ENCODE data around the gene TRMT2A.
A peak's percentile ranks its signal among the peaks of the same experiment; 100 is the strongest.

Gene TRMT2A

DNA sequence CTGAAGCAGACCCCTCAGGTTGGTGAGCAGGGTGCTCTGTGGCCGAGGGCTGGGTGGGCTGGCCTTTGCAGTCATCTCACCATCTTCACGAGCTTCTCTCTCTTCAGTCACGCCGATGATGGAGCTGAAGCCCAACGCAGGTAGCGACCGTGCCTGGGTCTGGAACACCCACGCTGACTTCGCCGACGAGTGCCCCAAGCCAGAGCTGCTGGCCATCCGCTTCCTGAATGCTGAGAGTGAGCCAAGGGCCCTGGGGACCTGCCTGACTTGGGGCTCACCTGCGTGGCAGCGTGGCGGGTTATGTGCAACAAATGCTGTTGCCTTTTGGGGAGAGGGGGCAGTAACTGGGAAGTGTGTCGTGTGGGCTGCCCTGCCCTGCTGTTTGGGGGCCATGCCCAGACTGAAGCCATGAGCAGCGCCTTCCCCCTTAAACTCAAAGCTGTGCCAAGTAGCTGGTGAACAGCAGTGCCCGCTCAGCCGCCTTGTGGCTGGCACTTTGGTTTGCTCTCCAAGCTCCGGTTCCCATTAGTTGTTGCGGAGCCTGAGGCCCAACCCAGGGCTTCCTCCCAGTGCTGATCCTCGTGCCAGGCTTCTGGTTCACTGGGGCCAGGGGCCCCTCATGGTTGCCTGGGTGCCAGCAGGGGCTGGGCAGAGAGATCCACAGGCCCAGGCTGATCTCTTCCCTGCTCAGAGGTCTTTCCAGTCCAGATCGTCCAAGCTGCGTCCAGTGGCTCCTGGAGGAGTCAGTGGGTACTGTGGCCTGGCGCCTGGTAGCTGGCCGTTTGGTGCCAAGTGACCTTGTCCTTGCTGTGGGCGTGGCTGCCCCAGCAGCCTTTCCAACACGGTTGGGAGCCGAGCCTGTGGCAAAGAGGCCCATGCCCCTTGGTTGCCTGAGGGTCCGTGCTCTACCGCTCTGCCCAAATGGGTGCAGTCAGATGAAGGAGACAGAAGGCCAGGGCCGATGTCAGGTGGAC, 8.5 kb upstream of the TRMT2A start:
- DNase-seq (ENCODE audit: low spot score) = no peak
- TF ChIP-seq, protein P1, sequence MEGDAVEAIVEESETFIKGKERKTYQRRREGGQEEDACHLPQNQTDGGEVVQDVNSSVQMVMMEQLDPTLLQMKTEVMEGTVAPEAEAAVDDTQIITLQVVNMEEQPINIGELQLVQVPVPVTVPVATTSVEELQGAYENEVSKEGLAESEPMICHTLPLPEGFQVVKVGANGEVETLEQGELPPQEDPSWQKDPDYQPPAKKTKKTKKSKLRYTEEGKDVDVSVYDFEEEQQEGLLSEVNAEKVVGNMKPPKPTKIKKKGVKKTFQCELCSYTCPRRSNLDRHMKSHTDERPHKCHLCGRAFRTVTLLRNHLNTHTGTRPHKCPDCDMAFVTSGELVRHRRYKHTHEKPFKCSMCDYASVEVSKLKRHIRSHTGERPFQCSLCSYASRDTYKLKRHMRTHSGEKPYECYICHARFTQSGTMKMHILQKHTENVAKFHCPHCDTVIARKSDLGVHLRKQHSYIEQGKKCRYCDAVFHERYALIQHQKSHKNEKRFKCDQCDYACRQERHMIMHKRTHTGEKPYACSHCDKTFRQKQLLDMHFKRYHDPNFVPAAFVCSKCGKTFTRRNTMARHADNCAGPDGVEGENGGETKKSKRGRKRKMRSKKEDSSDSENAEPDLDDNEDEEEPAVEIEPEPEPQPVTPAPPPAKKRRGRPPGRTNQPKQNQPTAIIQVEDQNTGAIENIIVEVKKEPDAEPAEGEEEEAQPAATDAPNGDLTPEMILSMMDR (IDR thresholded peaks at IDR 0.05) = no peak
- H3K27ac ChIP-seq = no peak overlapping the region
- no peak overlapping the region for H3K4me3 ChIP-seq

DNA sequence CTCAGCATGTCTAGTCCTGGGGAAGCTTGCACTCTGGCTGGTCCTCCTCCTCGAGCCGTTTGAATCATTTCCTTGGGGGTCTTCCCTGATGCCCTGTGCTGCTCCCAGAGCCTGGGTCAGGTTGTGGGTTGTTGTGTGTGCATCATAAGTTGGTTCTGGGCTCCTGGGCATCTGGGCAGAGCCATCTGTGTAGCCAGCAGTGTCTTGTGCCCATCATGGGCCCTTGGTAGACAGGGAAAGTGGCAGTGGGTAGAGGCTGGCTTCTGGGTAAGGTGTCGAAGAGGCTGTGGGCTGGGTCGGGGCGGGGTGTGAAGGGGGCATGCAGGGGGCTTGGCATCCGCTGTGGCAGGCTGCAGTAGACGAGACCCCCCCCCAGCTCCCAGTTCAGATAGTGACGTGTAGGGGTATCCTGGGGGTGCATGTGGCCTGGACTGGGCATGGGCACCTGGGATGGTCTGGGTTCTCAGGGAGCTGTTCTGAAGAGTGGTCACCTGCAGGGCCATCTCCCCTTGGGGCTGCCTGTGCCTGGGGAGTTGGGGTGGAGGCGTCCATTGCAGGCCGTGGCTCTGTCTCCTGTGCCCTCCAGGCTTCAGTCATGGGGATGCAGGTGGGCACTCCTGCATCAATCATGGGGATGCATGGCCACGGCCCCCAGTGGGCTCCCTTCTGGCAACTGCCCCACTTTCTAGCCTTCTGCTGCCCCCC, 7.2 kb upstream of the TRMT2A start:
- Histone ChIP-seq H3K4me3 (no peak overlapping the region), H3K27ac (no peak overlapping the region)
- DNase-seq (ENCODE audit: low spot score) = no peak
- TF ChIP-seq, protein P1 (IDR thresholded peaks at IDR 0.05) = no peak

DNA sequence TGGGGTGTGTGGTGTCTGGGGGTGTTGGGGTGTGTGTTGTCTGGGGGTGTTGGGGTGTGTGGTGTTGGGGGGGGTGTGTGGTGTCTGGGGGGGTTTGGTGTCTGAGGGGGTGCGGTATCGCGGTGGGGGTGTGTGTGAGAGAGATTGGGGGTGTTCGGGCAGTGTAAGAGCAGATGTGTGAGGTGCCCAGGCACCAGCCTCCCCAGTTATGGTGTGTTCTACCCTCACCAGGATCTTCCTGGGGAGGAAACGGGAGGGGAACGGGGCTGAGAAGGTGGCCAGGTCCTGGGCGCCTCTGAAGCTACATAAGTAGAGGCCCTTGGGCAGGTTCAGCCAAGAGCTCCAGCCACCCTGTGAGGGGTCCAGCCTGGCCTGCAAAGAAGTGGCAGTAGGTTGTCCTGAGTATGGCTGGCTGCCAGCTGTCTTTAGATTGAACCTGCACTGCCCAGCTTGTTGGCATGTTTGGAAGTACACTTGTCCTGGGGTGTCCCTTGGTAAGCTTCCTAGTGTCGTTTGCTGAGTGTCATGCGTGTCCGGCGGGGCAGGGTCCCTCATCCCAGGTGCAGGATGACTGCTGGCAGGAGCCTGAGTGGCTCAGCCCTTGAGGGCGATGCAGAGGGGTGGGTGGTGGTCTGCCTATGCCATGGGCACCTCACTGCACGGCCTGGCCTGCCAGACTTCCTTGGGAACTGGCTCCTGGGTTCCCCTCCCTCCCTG, 6.5 kb upstream of the TRMT2A start:
- no peak for DNase-seq (ENCODE audit: low spot score)
- no peak overlapping the region for H3K4me3 ChIP-seq
- no peak overlapping the region for H3K27ac ChIP-seq
- TF ChIP-seq, protein P1 (IDR thresholded peaks at IDR 0.05) = no peak

DNA sequence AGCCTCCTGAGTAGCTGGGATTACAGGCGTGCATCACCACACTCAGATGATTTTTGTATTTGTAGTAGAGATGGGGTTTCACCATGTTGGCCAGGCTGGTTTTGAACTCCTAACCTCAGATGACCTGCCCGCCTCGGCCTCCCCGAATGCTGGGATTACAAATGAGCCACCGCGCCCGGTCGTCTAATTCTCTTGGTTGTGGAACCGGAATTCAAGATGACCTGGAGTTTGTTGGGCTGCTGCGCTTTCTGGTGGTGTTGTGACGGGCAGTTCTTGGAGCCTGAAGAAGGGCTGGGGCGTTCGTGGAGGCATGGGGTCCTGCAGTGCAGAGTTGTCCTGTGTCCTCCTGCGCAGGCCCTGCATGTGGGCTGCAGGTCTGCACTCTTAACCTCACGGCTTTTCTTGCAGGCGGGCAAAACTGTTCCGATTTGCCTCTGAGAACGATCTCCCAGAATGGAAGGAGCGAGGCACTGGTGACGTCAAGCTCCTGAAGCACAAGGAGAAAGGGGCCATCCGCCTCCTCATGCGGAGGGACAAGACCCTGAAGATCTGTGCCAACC, 4.9 kb upstream of the TRMT2A start:
- no peak for DNase-seq (ENCODE audit: low spot score)
- Histone ChIP-seq H3K4me3 (no peak overlapping the region), H3K27ac (no peak overlapping the region)
- TF ChIP-seq, protein P1 (IDR thresholded peaks at IDR 0.05) = no peak

DNA sequence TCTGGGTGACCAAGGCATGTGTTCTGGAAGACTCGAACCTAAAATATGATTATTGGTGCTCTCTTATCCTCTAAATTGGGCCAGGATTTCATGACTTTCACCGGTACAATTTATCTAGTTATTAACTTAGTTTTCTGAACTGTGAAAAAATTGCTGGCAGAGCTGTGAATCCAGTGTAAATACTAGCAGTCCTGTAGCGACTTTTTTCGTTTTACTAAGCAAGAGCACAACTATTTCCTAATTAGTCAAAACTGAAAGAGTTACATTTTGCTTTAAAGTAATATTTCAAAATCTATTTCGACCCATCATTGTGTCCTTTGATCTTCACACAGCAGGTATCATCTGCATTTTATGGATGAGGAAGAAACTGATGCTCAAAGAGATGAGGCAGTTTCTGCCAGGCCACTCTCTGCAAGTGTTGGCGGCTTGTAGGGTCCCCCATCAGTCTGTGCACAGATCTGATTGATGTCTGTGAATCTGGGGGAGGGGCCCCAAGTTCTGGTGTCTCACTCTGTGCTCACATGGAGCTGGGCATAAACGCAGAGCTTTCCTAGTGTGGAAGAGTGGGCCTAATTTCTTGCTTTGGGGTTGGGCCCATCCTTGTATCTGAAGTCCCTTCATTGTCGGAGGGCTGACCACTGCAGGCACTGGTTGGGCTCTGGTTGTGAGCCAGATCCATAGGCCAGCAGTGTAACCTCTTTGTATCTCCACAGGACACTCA, 1.4 kb upstream of the TRMT2A start:
- DNase-seq (ENCODE audit: low spot score) = no peak
- TF ChIP-seq, protein P1 (IDR thresholded peaks at IDR 0.05) = no peak
- H3K27ac ChIP-seq = peak overlapping the region in 1 of 2 donors; percentile 93

DNA sequence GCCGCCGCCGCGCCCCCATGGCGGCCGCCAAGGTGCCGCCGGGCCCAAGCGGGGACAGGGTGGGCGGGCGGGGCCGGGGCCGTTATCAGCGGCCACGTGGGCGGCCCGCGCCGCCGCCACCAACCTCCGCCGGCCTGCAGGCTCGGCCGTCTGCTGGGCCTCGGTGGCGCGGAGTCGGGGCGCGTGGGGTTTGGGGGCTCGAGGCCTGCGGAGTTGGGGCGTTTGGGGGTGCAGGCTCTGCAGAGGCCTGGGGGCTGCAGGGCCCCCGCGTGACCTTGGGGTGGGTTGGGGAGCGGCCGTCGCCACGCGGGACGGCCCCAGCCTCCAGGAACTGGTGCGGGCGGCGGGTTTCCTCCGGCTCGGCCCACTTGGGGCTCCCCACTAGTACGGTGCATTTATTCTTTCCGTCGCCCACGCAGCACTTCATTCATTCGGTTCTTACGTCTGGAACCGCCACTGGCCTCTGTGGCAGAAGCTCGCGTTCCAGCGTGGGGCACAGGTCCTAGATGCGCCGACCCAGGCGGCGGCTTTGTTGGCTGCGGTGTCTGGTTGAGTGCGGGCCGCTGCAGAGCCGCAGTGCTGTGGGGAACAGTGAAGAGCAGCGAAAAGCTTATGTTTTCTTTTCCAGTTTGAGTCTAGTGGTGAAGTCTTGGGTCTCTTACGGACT, 740 bp upstream of the TRMT2A start:
- Histone ChIP-seq H3K4me3 (peak overlapping the region; percentile 90), H3K27ac (peak overlapping the region in 1 of 2 donors; percentile 93)
- TF ChIP-seq, protein P1 (IDR thresholded peaks at IDR 0.05) = no peak
- no peak for DNase-seq (ENCODE audit: low spot score)

More for the DNA sequence above, 1.4 kb upstream of the TRMT2A start:
- peak overlapping the region; percentile 90 for H3K4me3 ChIP-seq

All from coronary artery (tissue), 2 donors.